HEK293 (cell line): Measurements from ENCODE around the gene MYEF2.

Experiments used
- CTCF ChIA-PET: fragments of 350-600 bp; formaldehyde crosslinking; extraction: SDS; loops from one replicate; lab custom pipeline; 2021; ENCODE audit warnings: antibody characterized with exemption; lab: Yijun Ruan, JAX
- POLR2A ChIA-PET: fragments of 300-600 bp; formaldehyde crosslinking; extraction: SDS; loops from one replicate; lab custom pipeline; 2020; ENCODE audit warnings: antibody characterized with exemption, inconsistent platforms; lab: Yijun Ruan, JAX
- H3K27ac ChIP-seq: fragments of 200-500 bp; sonication (Bioruptor generic); 2 replicates; pipeline ENCODE4 v1.5.1; 2014; ENCODE audit warnings: low read depth, low read length, control low read depth, inconsistent platforms; ENCODE audit errors: extremely low read depth
- H3K36me3 ChIP-seq, 2 experiments: fragments of 200-500 bp in 1 of 2; sonication (Bioruptor generic) in 1 of 2; 1 replicate in 1 of 2; 2 replicates in 1 of 2; pipeline ENCODE4 v1.5.1; 2014 to 2017; ENCODE audit warnings: inconsistent platforms in 2 of 2, low read length in 2 of 2; ENCODE audit not compliant: control insufficient read depth in 2 of 2, insufficient read depth in 1 of 2
- H3K4me1 ChIP-seq: fragments of 200-500 bp; sonication (Bioruptor generic); 2 replicates; pipeline ENCODE4 v1.5.1; 2014; ENCODE audit warnings: mild to moderate bottlenecking, low read length, inconsistent platforms; ENCODE audit not compliant: control insufficient read depth, insufficient read depth
- H3K4me3 ChIP-seq: 2 replicates; pipeline ENCODE4 v1.5.1; 2011; ENCODE audit warnings: low read depth, mild to moderate bottlenecking, control low read depth, low read length, moderate library complexity
- H3K9me3 ChIP-seq: fragments of 200-500 bp; sonication (Bioruptor generic); 2 replicates; pipeline ENCODE4 v1.5.1; 2014; ENCODE audit warnings: low read depth, low read length, inconsistent platforms; ENCODE audit not compliant: control insufficient read depth, insufficient read depth
- EGR2 ChIP-seq: fragments of 450-650 bp; formaldehyde crosslinking; IDR thresholded peaks from 2 replicates; pipeline ENCODE4 v1.5.1; 2016; ENCODE audit warnings: low read depth, missing biosample characterization, missing genetic modification characterization
- GLI2 ChIP-seq: fragments of 450-650 bp; formaldehyde crosslinking; IDR thresholded peaks from 2 replicates; pipeline ENCODE4; 2017; ENCODE audit warnings: missing biosample characterization, missing genetic modification characterization, low read depth, borderline replicate concordance
- HOXD13 ChIP-seq: sonication (generic); formaldehyde crosslinking; IDR thresholded peaks from 2 replicates; pipeline ENCODE4 v1.8.0; 2022; ENCODE audit warnings: missing genetic modification reagents, borderline replicate concordance
- IKZF3 ChIP-seq: fragments of 450-650 bp; IDR thresholded peaks from 2 replicates; pipeline ENCODE4 v1.5.0; 2018; ENCODE audit warnings: missing biosample characterization, mild to moderate bottlenecking, missing genetic modification characterization, moderate library complexity
- KLF16 ChIP-seq: fragments of 450-650 bp; formaldehyde crosslinking; IDR thresholded peaks from 2 replicates; pipeline ENCODE4 v1.5.1; 2017; ENCODE audit warnings: missing biosample characterization, missing genetic modification characterization
- ZBTB21 ChIP-seq: fragments of 450-650 bp; formaldehyde crosslinking; IDR thresholded peaks from 2 replicates; pipeline ENCODE4 v1.5.1; 2017; ENCODE audit warnings: missing biosample characterization, missing genetic modification characterization
- ZBTB8A ChIP-seq: fragments of 450-650 bp; formaldehyde crosslinking; IDR thresholded peaks from 2 replicates; pipeline ENCODE4 v1.5.1; 2016; ENCODE audit warnings: missing biosample characterization, missing genetic modification characterization
- ZFHX2 ChIP-seq: fragments of 450-650 bp; formaldehyde crosslinking; conservative IDR thresholded peaks from 2 replicates; pipeline ENCODE4 v1.5.1; 2016; ENCODE audit warnings: missing biosample characterization, missing genetic modification characterization
- ZFP41 ChIP-seq: fragments of 450-650 bp; formaldehyde crosslinking; IDR thresholded peaks from 2 replicates; pipeline ENCODE4 v1.5.1; 2016; ENCODE audit warnings: missing biosample characterization, missing genetic modification characterization, borderline replicate concordance
- ZNF148 ChIP-seq: fragments of 450-650 bp; formaldehyde crosslinking; IDR thresholded peaks from 2 replicates; pipeline ENCODE4 v1.5.0; 2017; ENCODE audit warnings: missing biosample characterization, missing genetic modification characterization, borderline replicate concordance
- ZNF175 ChIP-seq: fragments of 450-650 bp; formaldehyde crosslinking; IDR thresholded peaks from 2 replicates; pipeline ENCODE4 v1.5.1; 2016; ENCODE audit warnings: missing biosample characterization, missing genetic modification characterization
- ZNF2 ChIP-seq: fragments of 450-650 bp; formaldehyde crosslinking; IDR thresholded peaks from 2 replicates; pipeline ENCODE4 v1.5.1; 2016; ENCODE audit warnings: missing biosample characterization, missing genetic modification characterization
- ZNF274 ChIP-seq, 2 experiments: fragments of 200-500 bp in 1 of 2; fragments of 450-650 bp in 1 of 2; sonication (Bioruptor generic) in 1 of 2; formaldehyde crosslinking in 1 of 2; IDR thresholded peaks; 2 replicates each; pipeline versions ENCODE4 v1.5.1 to v1.6.1; 2014 to 2016; ENCODE audit warnings: borderline replicate concordance in 1 of 2, inconsistent platforms in 1 of 2, low read length in 1 of 2, missing biosample characterization in 1 of 2, missing genetic modification characterization in 1 of 2
- ZNF37A ChIP-seq: fragments of 450-650 bp; IDR thresholded peaks from 2 replicates; pipeline ENCODE4 v1.5.1; 2018; ENCODE audit warnings: missing biosample characterization, missing genetic modification characterization
- ZNF404 ChIP-seq: fragments of 450-650 bp; formaldehyde crosslinking; IDR thresholded peaks from 2 replicates; pipeline ENCODE4 v1.5.1; 2017; ENCODE audit warnings: missing biosample characterization, missing genetic modification characterization
- ZNF473 ChIP-seq: fragments of 450-650 bp; formaldehyde crosslinking; IDR thresholded peaks from 2 replicates; pipeline ENCODE4 v1.5.1; 2017; ENCODE audit warnings: missing biosample characterization, missing genetic modification characterization
- ZNF560 ChIP-seq: fragments of 450-650 bp; formaldehyde crosslinking; IDR thresholded peaks from 2 replicates; pipeline ENCODE4 v1.5.1; 2017; ENCODE audit warnings: missing biosample characterization, missing genetic modification characterization, borderline replicate concordance
- ZNF571 ChIP-seq: fragments of 450-650 bp; formaldehyde crosslinking; IDR thresholded peaks from 2 replicates; pipeline ENCODE4 v1.5.0; 2017; ENCODE audit warnings: missing biosample characterization, missing genetic modification characterization
- ZNF585B ChIP-seq: fragments of 450-650 bp; formaldehyde crosslinking; IDR thresholded peaks from 2 replicates; pipeline ENCODE4 v1.5.1; 2016; ENCODE audit warnings: missing biosample characterization, missing genetic modification characterization
- ZNF596 ChIP-seq: fragments of 450-650 bp; IDR thresholded peaks from 2 replicates; pipeline ENCODE4 v1.5.0; 2018; ENCODE audit warnings: missing biosample characterization, mild to moderate bottlenecking, missing genetic modification characterization, moderate library complexity
- ZNF626 ChIP-seq: fragments of 450-650 bp; sonication (Bioruptor Pico); formaldehyde crosslinking; IDR thresholded peaks from 2 replicates; pipeline ENCODE4 v1.5.1; 2018; ENCODE audit warnings: missing biosample characterization, missing genetic modification characterization, inconsistent platforms
- ZNF639 ChIP-seq: fragments of 450-650 bp; formaldehyde crosslinking; IDR thresholded peaks from 2 replicates; pipeline ENCODE4 v1.5.1; 2016; ENCODE audit warnings: missing biosample characterization, missing genetic modification characterization
- ZNF645 ChIP-seq: fragments of 450-650 bp; formaldehyde crosslinking; IDR thresholded peaks from 2 replicates; pipeline ENCODE4; 2016; ENCODE audit warnings: missing biosample characterization, missing genetic modification characterization
- ZNF664 ChIP-seq: fragments of 450-650 bp; formaldehyde crosslinking; IDR thresholded peaks from 2 replicates; pipeline ENCODE4 v1.5.1; 2016; ENCODE audit warnings: missing biosample characterization, missing genetic modification characterization
- ZNF704 ChIP-seq: fragments of 450-650 bp; formaldehyde crosslinking; IDR thresholded peaks from 2 replicates; pipeline ENCODE4 v1.5.1; 2016; ENCODE audit warnings: missing biosample characterization, missing genetic modification characterization
- ZNF830 ChIP-seq: fragments of 450-650 bp; IDR thresholded peaks from 2 replicates; pipeline ENCODE4 v1.5.0; 2018; ENCODE audit warnings: missing biosample characterization, missing genetic modification characterization, low read depth, mild to moderate bottlenecking, moderate library complexity
- ZNF843 ChIP-seq: fragments of 450-650 bp; formaldehyde crosslinking; IDR thresholded peaks from 2 replicates; pipeline ENCODE4 v1.5.1; 2016; ENCODE audit warnings: missing biosample characterization, missing genetic modification characterization

The MYEF2 gene

GRCh38 chr15:48105936-48106335 lies 72.2 kb downstream of the MYEF2 start:
- TF ChIP-seq ZBTB8A (tag by site-specific recombination) = no peak
- no peak for TF ChIP-seq IKZF3
- no peak for TF ChIP-seq ZFHX2
- no peak for TF ChIP-seq ZNF585B (tag by site-specific recombination)
- TF ChIP-seq ZNF843 (tag by site-specific recombination) = no peak
- TF ChIP-seq ZNF645 (tag by site-specific recombination) = no peak
- no peak for TF ChIP-seq GLI2 (tag by site-specific recombination)
- TF ChIP-seq EGR2 (tag by site-specific recombination) = no peak
- TF ChIP-seq ZNF596 (tag by site-specific recombination) = no peak
- TF ChIP-seq KLF16 = no peak
- no peak for TF ChIP-seq HOXD13 (CRISPR knock-in tag)
- no peak for TF ChIP-seq ZNF274 (IDR thresholded peaks at IDR 0.05; ENCODE audit: low read length)
- no peak for TF ChIP-seq ZNF274 (tag by site-specific recombination; IDR thresholded peaks at IDR 0.05; ENCODE audit: borderline replicate concordance)
- TF ChIP-seq ZNF175 = no peak
- no peak for TF ChIP-seq ZNF560 (tag by site-specific recombination)
- TF ChIP-seq ZNF404 (tag by site-specific recombination) = no peak
- no peak for TF ChIP-seq ZNF2 (tag by site-specific recombination)
- TF ChIP-seq ZFP41 (tag by site-specific recombination) = no peak
- no peak for TF ChIP-seq ZNF571 (tag by site-specific recombination)
- TF ChIP-seq, all 188 proteins: peak for 0
- H3K36me3 ChIP-seq = no peaks in the 10 kb centered on the region
- POLR2A ChIA-PET = no interaction called here
- H3K4me3 ChIP-seq = no peak overlapping the region
- CTCF ChIA-PET = interaction anchor here (0.8 to 1.3 kb wide), 4 partner anchors 43 to 634 kb away, joined by 3 read pairs; no protein-coding TSS in a partner anchor
- H3K4me1 ChIP-seq = no peaks in the 10 kb centered on the region
- H3K27ac ChIP-seq = no peak overlapping the region
- H3K9me3 ChIP-seq = no peaks in the 10 kb centered on the region

GRCh38 chr15:48103647-48104046 lies 74.4 kb downstream of the MYEF2 start:
- TF ChIP-seq ZNF148 (tag by site-specific recombination) = no peak
- Histone ChIP-seq H3K9me3 (no peaks in the 10 kb centered on the region), H3K4me3 (no peak overlapping the region), H3K4me1 (no peaks in the 10 kb centered on the region), H3K36me3 (no peaks in the 10 kb centered on the region), H3K27ac (no peak overlapping the region)
- POLR2A ChIA-PET = no interaction called here
- CTCF ChIA-PET = no interaction called here

GRCh38 chr15:48102167-48102566 lies 75.9 kb downstream of the MYEF2 start:
- Histone ChIP-seq H3K36me3 (no peaks in the 10 kb centered on the region), H3K4me3 (no peak overlapping the region), H3K27ac (no peak overlapping the region), H3K9me3 (no peaks in the 10 kb centered on the region), H3K4me1 (no peaks in the 10 kb centered on the region)
- ChIA-PET POLR2A (no interaction called here), CTCF (no interaction called here)
- no peak for TF ChIP-seq ZNF37A (tag by site-specific recombination)
- no peak for TF ChIP-seq ZNF830 (tag by site-specific recombination)
- TF ChIP-seq ZNF626 = no peak
- TF ChIP-seq ZNF664 (tag by site-specific recombination) = no peak
- TF ChIP-seq ZBTB8A (tag by site-specific recombination) = no peak
- TF ChIP-seq ZNF639 (tag by site-specific recombination) = no peak
- no peak for TF ChIP-seq ZNF704
- TF ChIP-seq ZNF473 (tag by site-specific recombination) = no peak
- no peak for TF ChIP-seq ZBTB21 (tag by site-specific recombination)
